Measurements from ENCODE around the gene ZNF74. TPM values are rescaled to one million over a fixed set of nuclear protein-coding genes. Genes with fewer than 3 reads are reported as not detected.

ZNF74 gene
- polyA plus RNA-seq, 2 of the 4 experiments (the other 2 are of a cell fraction), result 4.3 to 7.4 TPM

DNA sequence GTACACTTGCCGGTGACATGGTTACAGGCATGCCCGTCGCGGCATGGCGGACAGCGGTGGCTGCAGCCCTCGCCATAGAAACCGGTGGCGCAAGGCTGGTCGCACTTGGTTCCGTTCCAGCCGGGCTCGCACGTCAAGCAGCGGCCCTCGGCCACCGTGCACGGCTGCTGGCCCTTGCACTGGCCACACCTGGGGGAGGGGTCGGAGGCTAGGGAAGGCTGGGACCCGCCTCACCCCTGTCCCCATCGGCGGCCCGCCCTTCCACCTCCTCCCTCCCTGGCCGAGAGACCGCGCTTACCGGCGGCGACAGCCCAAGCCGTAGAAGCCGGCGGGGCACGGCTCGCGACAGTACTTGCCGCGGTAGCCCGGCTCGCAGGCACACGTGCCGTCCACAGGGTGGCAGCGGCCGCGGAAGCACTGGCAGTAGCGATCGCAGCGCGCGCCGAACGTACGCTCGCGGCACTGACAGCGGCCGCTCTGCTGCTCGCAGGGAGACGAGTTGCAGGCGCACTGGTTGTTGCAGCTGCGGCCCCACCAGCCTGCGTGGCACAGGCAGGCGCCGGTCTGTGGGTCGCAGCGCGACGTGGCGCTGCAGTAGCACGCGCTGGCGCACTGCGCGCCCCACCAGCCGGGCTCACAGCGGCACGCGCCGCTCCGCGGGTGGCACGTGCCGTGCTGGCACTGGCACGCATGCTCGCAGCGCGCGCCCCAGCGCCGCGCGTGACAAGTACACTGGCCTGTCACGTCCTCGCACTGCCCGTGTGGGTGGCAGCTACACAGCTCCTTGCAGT is 37.0 kb downstream of the ZNF74 start (continued):
- TF ChIP-seq CEBPB (IDR thresholded peaks at IDR 0.05) (no peak), MAFK (IDR thresholded peaks at IDR 0.05; ENCODE audit: partially characterized antibody) (no peak), RAD21 (conservative IDR thresholded peaks at IDR 0.05 in 1 of 2, IDR thresholded peaks at IDR 0.05 in 1 of 2) (no peak), E2F6 (IDR thresholded peaks at IDR 0.05; ENCODE audit: borderline replicate concordance, low read depth) (peak; percentile 70; the same call in 1 of the 2 replicates), NPAS2 (CRISPR knock-in tag; IDR thresholded peaks at IDR 0.05; ENCODE audit: borderline replicate concordance) (no peak), ELK1 (IDR thresholded peaks at IDR 0.05; ENCODE audit: low read depth, low read length) (no peak), HOXB13 (CRISPR knock-in tag; IDR thresholded peaks at IDR 0.05; ENCODE audit: low read depth) (no peak), KDM5A (IDR thresholded peaks at IDR 0.05) (no peak), HDAC2 (IDR thresholded peaks at IDR 0.05) (no peak), RNF2 (IDR thresholded peaks at IDR 0.05; ENCODE audit: borderline replicate concordance, low read depth) (no peak), RCOR1 (IDR thresholded peaks at IDR 0.05; ENCODE audit: low read depth, low read length) (no peak)
- TF ChIP-seq, protein P1, sequence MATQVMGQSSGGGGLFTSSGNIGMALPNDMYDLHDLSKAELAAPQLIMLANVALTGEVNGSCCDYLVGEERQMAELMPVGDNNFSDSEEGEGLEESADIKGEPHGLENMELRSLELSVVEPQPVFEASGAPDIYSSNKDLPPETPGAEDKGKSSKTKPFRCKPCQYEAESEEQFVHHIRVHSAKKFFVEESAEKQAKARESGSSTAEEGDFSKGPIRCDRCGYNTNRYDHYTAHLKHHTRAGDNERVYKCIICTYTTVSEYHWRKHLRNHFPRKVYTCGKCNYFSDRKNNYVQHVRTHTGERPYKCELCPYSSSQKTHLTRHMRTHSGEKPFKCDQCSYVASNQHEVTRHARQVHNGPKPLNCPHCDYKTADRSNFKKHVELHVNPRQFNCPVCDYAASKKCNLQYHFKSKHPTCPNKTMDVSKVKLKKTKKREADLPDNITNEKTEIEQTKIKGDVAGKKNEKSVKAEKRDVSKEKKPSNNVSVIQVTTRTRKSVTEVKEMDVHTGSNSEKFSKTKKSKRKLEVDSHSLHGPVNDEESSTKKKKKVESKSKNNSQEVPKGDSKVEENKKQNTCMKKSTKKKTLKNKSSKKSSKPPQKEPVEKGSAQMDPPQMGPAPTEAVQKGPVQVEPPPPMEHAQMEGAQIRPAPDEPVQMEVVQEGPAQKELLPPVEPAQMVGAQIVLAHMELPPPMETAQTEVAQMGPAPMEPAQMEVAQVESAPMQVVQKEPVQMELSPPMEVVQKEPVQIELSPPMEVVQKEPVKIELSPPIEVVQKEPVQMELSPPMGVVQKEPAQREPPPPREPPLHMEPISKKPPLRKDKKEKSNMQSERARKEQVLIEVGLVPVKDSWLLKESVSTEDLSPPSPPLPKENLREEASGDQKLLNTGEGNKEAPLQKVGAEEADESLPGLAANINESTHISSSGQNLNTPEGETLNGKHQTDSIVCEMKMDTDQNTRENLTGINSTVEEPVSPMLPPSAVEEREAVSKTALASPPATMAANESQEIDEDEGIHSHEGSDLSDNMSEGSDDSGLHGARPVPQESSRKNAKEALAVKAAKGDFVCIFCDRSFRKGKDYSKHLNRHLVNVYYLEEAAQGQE (IDR thresholded peaks at IDR 0.05), result no peak

- TF ChIP-seq EHMT2 (IDR thresholded peaks at IDR 0.05; ENCODE audit: low read depth), result no peak
- TF ChIP-seq MAFK (IDR thresholded peaks at IDR 0.05; ENCODE audit: partially characterized antibody), result no peak
- no peak for TF ChIP-seq MYC (IDR thresholded peaks at IDR 0.05; ENCODE audit: borderline replicate concordance, low read length)
- TF ChIP-seq CHD2 (IDR thresholded peaks at IDR 0.05; ENCODE audit: low read length, partially characterized antibody), result no peak
- no peak for TF ChIP-seq RAD21 (conservative IDR thresholded peaks at IDR 0.05 in 1 of 2, IDR thresholded peaks at IDR 0.05 in 1 of 2)
- no peak for TF ChIP-seq ZNF302 (CRISPR knock-in tag; IDR thresholded peaks at IDR 0.05)
- no peak for TF ChIP-seq ZC3H11A (IDR thresholded peaks at IDR 0.05)
- TF ChIP-seq GATA3 (IDR thresholded peaks at IDR 0.05; ENCODE audit: borderline replicate concordance), result no peak
- no peak for TF ChIP-seq RARB (CRISPR knock-in tag; IDR thresholded peaks at IDR 0.05)
- TF ChIP-seq NR3C1 (IDR thresholded peaks at IDR 0.05), result no peak
- TF ChIP-seq RFX5 (IDR thresholded peaks at IDR 0.05), result no peak
- TF ChIP-seq EP300 (IDR thresholded peaks at IDR 0.05), result no peak
- no peak for TF ChIP-seq JUN (IDR thresholded peaks at IDR 0.05)
- TF ChIP-seq BCL3 (IDR thresholded peaks at IDR 0.05), result no peak
- TF ChIP-seq POLR2AphosphoS2 (conservative IDR thresholded peaks at IDR 0.05; ENCODE audit: low read length), result no peak
- no peak for TF ChIP-seq HOXB13 (CRISPR knock-in tag; IDR thresholded peaks at IDR 0.05; ENCODE audit: low read depth)
- TF ChIP-seq PHF8 (IDR thresholded peaks at IDR 0.05; ENCODE audit: borderline replicate concordance, low read depth), result no peak
- TF ChIP-seq BHLHE40 (IDR thresholded peaks at IDR 0.05; ENCODE audit: low read depth, low read length), result no peak
- TF ChIP-seq, protein P2, sequence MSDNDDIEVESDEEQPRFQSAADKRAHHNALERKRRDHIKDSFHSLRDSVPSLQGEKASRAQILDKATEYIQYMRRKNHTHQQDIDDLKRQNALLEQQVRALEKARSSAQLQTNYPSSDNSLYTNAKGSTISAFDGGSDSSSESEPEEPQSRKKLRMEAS (IDR thresholded peaks at IDR 0.05), result no peak
- no peak overlapping the region for H3K27ac ChIP-seq
- CTCF ChIA-PET, result interaction anchor here (2.3 kb wide), 1 partner anchor 13 kb away, joined by 14 read pairs; no protein-coding TSS in a partner anchor
- no peaks in the 10 kb centered on the region for H3K9me3 ChIP-seq
- H3K4me3 ChIP-seq, result peak overlapping the region; percentile 41
- 85% methylated on average over 8 of the region's 50 CpGs for WGBS (ENCODE audit: missing lambda C conversion rate)
- FAIRE-seq (no peak), DNase-seq (ENCODE audit: low read depth in 1 of 2, low spot score in 1 of 2) (no peak), ATAC-seq (no peak)
- POLR2A ChIA-PET, result no interaction called here
- peak overlapping the region; percentile 99 for H3K4me2 ChIP-seq
- H3K4me1 ChIP-seq, result peaks cover 5% of the 10 kb centered on the region; the same call in 1 of the 3 replicates
These were observed 37.7 kb downstream of the ZNF74 start for GRCh38 chr22:20431511-20432192.
